ENCODE measurements around the gene SNAI1.
"Not testable (repeated sequence)": the region's sequence is repeated elsewhere in the genome, so short reads cannot be mapped to it uniquely, and the experiment has no call there.

Gene SNAI1

DNA sequence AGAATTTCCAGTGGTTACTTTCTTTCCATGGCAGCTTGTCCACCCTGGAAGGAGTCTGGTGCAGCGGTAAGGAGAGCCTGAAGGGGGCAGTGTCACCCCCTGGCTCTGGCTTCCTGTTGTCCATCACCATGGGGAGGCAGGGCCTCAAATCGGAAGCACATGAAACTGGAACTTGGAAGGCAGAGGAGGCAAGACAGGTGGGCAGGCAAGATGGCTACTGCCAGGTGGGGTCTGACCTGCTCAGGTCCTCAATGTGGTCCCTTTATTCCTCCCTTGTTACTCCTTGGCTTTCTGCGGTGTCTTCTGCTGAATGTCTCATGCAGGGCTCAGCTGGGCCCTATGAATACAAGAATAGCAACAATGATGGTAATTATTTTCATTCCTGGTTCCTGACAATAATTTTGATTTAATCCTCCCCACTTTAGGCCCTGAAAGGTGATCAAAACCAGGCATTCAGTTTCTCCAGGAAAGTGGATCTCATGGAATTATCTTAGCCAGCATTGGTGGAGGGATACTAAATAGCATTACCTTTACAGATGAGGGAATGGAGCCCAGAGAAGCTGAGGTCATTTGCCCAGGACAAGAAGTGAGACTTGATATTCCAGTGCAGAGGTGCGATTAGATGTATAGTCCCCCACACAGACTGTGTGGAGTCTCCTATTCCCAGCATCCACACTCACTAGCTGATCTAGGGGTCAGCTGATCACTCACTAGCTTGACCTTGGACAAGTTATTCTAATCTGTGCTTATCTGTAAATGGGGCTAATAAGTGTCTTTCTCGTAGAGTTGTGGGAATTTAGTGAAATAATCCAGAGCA, 17.6 kb upstream of the SNAI1 start:
- peak; percentile 40 for DNase-seq (ENCODE audit: low spot score)

GRCh38 chr20:49965781-49966305, 16.9 kb upstream of the SNAI1 start:
- no peak for DNase-seq (ENCODE audit: low spot score)

DNA sequence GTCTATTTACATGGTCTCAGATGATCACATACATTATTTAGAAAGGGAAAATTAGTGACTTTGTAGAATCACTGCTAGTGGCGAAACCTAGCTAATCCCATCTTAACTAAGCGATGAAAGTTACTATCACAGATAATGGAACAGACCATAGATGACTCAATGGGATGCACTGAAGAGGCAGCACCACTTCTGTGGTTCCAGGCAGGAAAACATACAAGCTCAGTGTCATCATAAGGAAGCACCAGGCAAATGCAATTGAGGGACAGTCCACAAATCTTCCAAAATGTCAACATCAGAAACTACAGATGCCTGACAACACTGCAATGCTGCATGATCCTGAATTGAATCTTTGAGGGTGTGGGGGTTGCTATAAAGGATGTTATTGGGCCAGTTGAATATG, 15.9 kb upstream of the SNAI1 start:
- no peak for DNase-seq (ENCODE audit: low spot score)

GRCh38 chr20:49969234-49969633, 13.5 kb upstream of the SNAI1 start:
- no peak for DNase-seq (ENCODE audit: low spot score)

DNA sequence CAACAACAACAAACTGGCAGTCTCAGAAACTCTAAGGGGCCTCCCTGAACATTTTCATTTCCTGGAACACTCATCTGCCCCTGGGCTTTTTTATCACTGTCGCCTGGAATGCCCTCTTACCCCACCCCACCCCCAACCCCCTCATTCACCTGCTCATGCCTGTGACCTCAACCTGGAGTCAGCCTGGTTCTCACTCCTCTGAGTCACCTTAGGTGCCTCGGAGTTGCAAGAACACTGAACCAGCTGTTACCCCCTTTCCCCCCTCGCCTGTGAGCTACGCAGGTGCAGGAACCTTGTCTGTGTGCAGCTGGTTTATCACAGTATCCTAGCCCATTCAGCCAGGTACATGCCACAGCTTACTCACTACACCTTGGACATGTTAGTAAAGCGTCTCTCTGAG, 12.8 kb upstream of the SNAI1 start:
- no peak for DNase-seq (ENCODE audit: low spot score)

DNA sequence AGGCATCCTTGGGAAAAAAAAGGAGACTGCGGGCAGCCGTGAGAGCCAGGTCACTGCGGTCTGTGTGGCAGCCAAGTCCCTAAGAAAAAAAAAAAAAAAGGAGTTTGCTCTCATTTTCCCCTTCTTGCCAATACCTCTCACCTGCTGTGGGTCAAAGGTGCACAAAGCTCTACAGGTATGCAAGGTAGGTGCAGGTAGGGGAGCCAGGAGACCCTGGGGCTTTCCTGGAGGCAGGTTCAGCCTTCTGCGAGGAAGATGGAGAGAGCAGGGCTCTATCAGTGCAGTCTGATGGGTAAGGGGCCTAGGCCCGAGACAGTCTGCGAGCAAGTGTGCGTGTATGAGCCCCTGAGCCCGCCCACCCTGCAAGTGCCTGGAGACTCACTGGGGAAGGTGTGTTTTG, 12.3 kb upstream of the SNAI1 start:
- DNase-seq (ENCODE audit: low spot score) = no peak

DNA sequence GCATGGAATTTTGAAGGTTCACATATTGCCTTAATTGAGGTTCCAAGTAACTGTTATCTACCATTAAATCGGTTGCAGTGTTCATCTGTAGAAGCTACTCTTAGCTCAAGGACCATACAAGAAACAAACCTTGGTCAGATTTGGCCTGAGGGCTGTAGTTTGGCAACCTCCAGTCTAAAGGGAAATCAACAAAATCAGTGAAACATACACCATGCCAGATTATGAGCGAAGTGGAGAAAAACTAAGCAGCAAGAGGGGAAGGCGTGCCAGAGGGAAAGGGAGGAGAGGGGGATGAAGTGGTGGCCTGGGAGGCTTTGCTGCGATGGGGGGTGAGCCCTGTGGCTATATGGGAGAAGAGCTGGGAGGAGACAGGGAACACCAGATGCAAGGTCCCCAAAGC, 8.8 kb upstream of the SNAI1 start:
- no peak for DNase-seq (ENCODE audit: low spot score)

DNA sequence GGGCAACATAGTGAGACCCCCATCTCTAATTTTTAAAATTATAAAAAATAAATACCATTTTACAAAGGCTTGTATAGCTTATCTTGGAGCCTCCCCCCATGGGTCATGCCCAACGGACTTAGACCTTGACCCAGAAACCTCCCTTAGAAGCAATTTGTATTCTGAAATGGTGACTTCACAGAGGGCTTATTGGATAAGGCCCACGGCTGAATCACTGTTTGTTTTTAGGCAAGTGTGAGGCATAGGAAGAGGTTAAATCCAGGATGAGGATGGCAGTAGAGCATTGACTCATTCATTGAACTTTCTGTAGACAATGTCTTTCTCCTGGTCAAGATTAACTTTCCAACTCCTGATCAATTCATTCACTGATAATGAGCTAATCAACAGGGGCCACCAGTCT, 6.2 kb upstream of the SNAI1 start:
- DNase-seq (ENCODE audit: low spot score) = no peak

- not testable (repeated sequence) for DNase-seq (ENCODE audit: low spot score)
These were observed 5.0 kb upstream of the SNAI1 start for GRCh38 chr20:49977740-49978139.

GRCh38 chr20:49978685-49979029, 4.1 kb upstream of the SNAI1 start:
- no peak for DNase-seq (ENCODE audit: low spot score)

DNA sequence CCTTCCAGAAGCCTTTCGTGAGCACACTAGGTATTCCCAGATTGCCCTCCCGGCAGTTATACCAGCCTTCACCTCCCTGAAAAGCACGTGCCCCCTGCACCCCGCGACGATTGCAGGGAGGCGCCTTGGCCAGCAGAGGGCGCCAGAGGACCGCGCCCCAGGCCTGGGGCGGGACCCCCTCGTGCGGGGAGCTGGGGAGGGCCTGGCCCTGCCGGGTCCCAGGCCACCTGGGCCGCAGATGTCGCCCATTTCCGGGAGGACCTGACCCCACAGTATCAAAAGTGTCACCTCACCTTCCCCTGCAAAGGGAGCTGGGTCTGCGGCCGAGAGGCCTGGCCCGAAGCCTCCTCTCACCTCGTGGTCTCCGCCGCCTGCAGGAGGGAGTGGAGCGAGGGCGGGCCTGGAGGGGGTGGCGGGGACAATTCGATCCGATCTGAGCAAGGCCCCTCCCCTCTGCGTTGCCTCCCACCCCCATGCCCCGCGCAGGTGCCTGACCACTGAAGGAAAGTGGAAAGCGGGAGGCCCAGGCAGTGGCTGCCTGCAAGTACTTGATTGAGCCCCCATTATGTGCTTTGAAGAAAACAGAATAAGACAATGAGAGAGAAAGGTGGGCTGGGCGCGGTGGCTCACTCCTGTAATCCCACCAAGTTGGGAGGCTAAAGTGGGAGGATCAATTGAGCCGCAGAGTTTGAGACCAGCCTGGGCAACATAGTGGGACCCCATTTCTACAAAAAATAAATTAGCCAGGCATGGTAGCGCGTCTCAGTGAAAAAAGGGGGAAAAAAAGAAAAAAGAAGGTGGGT, 3.5 kb upstream of the SNAI1 start:
- DNase-seq (ENCODE audit: low spot score) = peak; percentile 80

GRCh38 chr20:49980140-49981008, 2.4 kb upstream of the SNAI1 start:
- no peak for DNase-seq (ENCODE audit: low spot score)

GRCh38 chr20:49981218-49982071, 1.3 kb upstream of the SNAI1 start:
- no peak for DNase-seq (ENCODE audit: low spot score)

- no peak for DNase-seq (ENCODE audit: low spot score)
These were observed 771 bp upstream of the SNAI1 start for GRCh38 chr20:49982072-49982345.

- peak; percentile 27 for DNase-seq (ENCODE audit: low spot score)
These were observed 505 bp downstream of the SNAI1 start for GRCh38 chr20:49983123-49983847.

GRCh38 chr20:49983848-49984408, 1.1 kb downstream of the SNAI1 start:
- no peak for DNase-seq (ENCODE audit: low spot score)

DNA sequence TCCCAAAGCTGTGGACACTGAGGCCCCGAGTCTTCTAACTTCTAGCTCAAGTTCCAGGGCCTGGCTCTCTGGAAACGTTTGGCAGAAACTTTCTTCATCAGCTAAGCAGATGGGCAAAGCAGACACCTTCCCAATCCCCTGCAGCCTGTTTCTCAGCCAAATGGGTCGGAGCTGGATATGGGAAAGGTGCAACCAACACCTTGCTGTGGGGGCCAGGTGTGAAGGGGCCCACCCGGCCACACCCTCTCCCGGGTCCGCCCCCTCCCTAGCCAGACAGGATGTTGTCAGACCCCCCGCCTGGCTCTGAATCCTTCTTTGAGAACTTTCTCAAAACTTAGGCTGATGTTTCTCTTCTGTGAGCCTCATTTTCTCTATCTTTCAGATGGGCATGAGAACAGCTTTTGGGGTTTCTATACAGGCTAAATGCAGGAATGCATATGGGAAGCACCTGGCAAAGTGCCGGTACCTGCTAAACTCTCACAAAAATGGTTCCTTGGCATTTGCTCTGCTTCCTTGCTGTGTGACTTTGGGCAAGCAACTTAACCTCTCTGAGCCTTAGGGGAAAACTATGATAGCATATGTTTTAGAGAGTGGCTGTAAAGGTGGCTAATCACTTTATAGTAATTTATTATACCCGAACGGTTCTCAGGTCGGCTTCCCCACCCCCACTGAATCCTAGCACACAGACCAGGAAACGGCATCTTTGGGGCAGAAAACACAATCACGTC, 1.8 kb downstream of the SNAI1 start:
- no peak for DNase-seq (ENCODE audit: low spot score)

- DNase-seq (ENCODE audit: low spot score) = no peak
These were observed 2.4 kb downstream of the SNAI1 start for GRCh38 chr20:49985157-49985556.

DNA sequence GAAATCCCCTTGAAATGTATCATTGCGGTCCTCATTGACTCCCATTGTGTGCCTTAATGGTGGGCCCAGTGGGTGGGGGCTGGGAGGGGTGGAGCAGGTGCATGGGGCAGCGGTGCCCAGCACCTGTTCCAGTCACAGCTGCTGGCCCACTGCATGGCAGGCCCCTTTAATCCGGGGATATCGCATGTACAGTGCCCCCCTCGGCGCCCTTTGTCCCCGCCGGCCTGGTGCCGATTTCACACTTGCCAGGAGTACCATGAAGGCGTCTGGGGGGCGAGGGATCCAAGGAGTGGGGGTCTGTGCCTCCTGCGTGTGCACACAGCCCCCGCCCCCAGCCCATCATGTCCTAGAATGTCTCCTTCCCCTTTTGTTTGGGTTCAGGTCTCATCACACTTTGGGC, 2.8 kb downstream of the SNAI1 start:
- DNase-seq (ENCODE audit: low spot score) = no peak

DNA sequence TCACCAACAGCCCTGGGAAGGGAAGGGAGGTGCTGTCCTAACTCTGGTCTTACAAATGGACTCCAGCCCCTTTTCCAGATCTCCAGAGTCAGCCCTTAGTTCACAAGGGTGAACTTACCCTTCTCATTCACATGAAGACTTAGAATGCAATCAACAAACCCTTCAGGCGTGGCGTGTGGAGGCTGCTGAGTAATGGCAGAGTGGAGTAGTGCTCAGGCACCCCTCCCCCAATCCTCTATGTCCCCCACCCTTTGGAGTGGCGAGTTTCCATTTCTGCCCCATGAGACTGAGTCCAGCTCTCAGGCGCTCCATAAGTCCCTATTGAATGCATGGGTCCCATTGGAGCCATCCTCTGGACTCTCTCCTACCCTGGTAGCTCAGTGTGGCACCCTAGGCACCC, 3.3 kb downstream of the SNAI1 start:
- no peak for DNase-seq (ENCODE audit: low spot score)
